RPMI7951 (cell line): ENCODE data around the gene VEZT. TPM values are rescaled to one million over a fixed set of nuclear protein-coding genes. Genes with fewer than 3 reads are reported as not detected.
A peak's percentile ranks its signal among the peaks of the same experiment; 100 is the strongest.
"Not testable (repeated sequence)": the region's sequence is repeated elsewhere in the genome, so short reads cannot be mapped to it uniquely, and the experiment has no call there.

Experiments used
- DNase-seq: peaks from one replicate; pipeline ENCODE4 v3.0.0-alpha.2; 2012; ENCODE audit warnings: low read depth
- total RNA-seq: library from RNA; depleted of rRNA; stranded (reverse); fragments of >200 nt; shearing (Covaris generic); gene quantifications from 2 replicates; pipeline ENCODE4 v1.2.3, GENCODE V29; 2014

The VEZT gene
- total RNA-seq, 1 experiment from 2014 or later, result 39.7 TPM

DNA sequence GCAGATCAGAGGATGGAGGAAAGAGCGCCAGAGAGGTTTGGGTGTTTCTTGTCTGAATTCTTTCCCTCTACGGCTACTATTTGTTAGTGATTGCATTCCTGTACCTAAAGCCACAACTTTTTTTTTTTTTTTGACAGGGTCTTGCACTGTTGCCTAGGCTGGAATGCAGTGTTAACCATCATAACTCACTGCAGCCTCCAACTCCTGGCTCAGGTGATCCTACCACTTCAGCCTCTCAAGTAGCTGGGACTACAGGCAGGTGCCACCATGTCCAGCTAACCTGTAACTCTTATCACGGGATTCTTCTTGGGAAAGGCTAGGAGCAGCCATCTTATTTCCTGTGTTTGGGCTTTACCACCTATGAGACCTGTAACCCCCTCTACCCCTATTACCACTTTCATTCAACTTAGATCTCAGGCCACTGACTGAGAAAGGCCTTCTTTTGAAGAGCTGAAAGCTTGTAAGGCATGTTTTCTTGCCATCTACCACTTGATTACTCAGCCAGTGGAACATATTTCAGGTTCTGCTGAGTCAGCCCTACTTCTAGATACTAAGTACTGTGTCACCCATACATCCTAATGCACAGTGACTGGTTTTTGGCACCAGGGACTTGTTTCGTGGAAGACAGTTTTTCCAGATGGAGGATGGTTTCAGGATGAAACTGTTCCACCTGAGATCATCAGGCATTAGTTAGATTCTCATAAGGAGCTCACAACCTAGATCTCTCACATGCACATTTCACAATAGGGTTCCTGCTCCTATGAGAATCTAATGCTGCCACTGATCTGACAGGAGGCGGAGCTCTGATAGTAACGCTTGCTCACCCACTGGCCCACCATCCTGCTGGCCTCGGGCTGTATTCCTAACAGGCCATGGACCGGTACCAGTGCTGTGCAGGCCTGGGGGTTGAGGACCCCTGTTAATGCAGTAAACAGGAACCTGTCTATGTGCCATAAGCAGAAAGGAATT is 6.9 kb downstream of the VEZT start:
- DNase-seq, result peak; percentile 24

DNA sequence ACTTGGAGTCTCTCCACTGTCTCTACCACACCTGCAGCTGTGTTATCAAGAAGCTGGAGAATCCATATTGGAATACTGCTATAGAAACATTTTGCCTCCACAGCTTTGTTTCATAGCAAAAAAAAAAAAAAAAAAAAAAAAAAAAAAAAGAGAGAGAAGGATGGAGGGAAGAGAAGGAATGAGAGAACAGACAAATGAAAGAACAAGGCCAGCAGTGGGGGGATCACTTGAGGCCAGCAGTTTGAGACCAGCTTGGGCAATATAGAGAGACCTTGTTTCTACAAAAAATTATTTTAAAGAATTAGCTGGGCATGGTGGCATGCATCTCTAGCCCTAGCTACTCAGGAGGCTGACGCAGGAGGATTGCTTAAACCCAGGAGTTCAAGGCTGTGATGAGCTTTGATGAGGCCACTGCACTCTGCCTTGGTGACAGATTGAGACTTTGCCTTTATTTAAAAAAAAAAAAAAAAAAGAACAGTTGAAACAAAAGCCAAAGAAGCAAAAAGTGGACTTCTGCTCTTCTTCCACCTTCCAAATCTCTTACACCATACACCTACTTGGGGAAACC is 8.1 kb downstream of the VEZT start:
- DNase-seq, result no peak

DNA sequence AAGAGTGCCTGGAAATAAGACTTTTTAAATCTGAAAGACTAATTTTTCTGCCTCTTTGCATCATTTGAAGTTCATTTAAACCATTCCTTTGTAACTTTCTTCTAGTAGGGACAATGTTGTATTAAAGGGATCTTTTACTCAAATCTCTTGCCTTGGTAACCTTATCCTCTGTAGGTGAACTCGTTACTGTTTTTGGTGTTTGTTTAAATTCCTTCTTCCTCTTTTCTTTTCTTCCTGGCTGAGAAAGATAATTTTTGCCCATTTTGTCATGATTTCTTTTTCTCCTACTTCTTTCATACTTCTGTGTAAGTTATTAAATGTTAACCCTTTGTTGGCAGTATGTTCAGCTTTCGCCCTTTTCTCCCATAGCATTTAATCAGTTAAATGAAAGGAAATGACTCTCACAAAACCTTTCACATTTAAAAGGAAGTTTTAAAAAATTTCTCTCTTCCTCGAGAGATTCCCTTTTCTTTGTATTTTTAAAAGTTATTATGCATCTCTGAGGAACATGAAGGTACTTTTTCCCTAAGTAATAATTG is 10.3 kb downstream of the VEZT start:
- no peak for DNase-seq

DNA sequence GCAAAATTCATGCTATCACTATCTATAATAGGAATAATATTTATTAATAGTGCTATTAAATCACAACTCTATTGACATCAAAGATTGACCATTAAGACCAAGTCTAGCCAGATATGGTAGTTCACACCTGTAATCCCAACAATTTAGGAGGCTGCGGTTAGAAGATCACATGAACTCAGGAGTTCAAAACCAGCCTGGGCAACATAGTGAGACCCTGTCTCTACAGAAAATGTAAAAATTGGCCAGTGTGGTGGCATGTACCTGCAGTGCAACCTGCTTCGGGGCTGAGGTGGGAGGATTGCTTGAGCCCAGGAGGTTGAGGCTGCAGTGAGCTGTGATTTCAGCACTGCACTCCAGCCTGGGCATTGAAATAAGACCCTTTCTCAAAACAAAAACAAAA is 11.0 kb downstream of the VEZT start:
- no peak for DNase-seq

DNA sequence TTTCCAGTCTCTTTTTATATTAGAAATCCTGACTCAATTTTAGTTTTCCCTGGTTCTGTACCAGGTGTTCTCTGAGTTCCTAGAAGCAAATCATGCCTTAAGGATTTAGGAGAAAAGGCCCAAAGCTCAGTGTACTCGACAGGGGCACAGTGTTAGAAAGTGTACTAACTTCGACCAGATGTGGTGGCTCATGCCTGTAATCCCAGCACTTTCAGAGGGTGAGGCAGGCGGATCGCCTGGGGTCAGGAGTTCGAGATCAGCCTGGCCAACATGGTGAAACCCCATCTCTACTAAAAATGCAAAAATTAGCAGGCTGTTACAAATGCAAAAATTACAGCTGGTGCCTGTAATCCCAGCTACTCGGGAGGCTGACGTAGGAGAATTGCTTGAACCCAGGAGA is 12.0 kb downstream of the VEZT start:
- DNase-seq, result no peak

DNA sequence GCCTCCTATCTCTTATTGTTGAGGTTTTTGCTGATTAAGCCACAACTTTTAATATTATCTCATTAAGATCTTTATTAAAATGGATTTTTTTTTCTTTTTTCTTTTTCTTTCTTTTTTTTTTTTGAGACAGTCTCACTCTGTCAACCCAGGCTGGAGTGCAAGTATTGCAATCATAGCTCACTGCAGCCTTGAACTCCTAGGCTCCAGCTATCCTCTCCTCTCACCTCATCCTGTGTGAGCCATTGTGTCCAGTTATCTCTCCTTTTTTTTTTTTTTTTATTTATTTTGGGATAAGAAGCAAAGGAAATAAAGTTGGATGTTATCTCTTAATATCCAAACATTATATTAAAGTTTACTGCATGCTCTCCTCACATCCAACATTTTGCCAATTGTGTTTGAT is 12.7 kb downstream of the VEZT start:
- no peak for DNase-seq

DNA sequence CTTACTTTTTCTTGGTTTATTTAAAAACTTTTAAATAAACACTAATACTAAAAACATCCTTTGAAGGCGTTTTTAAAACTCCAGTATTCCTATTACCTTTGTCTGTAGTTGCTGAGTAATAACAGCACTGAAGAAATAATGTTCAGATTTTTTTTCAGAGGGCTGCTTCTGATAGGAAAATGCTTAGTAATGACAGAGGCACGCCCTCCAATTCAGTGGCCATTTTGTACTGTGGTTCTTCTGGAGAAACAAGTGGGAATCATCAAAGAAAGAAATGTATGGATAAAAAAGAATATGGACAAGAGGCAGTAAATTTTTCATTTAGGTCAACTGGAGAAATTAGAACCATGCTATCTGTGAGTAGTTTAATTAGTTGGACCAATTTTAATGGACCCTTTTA is 13.6 kb downstream of the VEZT start:
- DNase-seq, result peak; percentile 19

DNA sequence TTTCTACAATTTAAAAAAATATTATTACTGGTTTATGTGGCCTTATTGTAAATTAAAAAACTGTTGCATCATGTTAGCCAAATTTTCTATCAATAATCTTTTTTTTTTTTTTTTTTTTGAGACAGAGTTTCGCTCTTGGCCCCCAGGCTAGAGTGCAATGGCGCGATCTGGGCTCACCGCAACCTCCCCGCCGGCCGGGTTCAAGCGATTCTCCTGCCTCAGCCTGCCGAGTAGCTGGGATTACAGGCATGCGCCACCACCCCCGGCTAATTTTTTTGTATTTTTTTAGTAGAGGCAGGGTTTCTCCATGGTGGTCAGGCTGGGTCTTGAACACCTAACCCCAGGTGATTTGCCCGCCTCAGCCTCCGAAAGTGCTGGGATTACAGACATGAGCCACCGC is 16.6 kb downstream of the VEZT start:
- DNase-seq, result not testable (repeated sequence)

DNA sequence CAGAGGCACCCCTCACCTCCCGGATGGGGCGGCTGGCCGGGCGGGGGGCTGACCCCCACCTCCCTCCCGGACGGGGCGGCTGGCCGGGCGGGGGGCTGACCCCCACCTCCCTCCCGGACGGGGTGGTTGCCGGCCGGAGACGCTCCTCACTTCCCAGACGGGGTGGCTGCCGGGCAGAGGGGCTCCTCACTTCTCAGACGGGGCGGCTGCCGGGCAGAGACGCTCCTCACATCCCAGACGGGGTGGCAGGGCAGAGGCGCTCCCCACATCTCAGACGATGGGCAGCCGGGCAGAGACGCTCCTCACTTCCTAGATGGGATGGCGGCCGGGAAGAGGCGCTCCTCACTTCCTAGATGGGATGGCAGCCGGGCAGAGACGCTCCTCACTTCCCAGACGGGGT is 18.0 kb downstream of the VEZT start:
- not testable (repeated sequence) for DNase-seq

DNA sequence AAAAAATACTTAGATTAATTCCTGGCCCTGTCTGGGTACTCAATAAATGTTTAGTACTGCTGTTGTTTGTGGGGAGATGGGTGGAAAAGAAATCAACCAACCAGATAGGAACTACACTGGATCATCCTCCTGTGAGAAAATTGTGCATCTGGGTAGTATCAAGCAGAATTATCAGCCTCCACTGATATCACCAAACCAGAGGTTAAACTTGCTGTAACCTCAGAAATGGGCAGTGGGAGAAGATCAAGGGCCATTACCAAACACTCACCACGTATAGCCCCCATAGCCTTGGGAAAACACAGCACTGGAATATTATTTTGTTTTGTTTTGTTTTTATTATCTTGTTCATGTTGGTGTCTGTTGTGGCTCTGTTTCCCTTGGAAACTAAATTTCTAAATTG is 19.7 kb downstream of the VEZT start:
- DNase-seq, result no peak

DNA sequence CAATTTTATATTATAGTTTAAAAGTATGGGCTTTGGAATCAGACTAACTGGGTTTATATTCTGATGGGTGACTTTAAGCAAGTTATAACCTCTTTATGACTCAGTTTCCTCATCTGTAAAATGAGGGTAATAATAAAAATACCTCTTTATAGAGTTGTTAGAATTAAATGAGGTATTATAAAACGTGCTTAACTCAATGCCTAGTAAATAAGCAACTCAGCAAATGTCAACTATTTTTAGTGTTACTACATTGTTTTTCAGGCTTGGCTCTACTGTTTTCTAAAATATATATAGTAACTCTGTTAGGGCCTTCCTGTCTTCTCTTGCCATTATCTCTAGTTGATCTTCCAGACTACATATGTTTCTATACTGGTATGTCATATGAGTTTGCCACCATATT is 20.5 kb downstream of the VEZT start:
- DNase-seq, result no peak

DNA sequence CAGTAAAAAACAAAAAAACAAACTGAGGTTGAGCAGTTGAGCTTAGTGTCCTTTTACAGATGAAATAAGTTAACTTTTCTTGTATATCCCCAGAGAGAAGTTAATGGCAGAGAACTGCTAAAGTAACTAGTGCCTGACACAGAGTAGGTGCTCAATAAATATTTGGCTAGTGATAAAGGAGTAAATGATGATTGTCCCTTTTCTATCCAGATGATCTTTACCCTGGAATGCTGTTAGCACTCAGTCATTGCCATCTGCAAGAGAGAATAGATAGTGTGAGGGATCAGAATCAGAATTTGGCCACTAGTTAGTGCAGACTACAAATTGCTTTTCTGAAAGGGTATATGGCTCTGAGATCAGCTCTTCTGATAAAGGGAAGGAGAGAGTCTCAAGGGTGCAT is 21.6 kb downstream of the VEZT start:
- no peak for DNase-seq

DNA sequence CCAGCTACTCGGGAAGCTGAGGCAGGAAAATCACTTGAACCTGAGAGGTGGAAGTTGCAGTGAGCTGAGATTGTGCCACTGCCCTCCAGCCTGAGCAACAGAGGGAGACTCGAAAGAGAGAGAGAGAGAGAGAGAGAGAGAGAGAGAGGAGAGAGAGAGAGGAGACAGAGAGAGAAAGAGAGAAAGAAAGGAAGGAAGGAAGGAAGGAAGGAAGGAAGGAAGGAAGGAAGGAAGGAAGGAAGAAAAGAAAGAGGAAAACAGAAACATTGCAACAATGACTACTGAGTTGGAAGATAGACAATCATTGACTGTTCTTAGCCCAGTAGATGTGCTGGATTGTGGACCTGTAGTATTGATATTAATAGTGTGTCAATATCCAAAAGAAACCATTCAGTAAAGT is 22.2 kb downstream of the VEZT start:
- DNase-seq, result not testable (repeated sequence)

DNA sequence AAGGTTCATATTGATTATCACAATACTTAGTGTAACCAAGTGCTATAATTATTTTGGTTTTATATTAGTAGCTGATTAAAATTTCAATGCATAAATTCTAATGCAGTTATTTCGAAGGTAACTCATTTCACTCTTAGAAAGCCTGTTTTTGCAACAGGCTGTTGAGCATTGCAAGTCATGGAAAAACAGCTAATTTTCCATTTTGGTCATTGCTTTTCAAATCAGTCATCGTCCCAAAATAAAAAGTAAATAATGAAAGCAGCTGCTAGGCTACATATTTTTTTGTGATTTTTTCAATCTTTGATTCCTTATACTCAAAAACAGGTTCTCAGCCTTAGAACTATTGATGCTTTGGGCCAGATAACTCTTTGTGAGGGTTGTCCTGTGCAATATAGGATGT is 22.9 kb downstream of the VEZT start:
- no peak for DNase-seq

DNA sequence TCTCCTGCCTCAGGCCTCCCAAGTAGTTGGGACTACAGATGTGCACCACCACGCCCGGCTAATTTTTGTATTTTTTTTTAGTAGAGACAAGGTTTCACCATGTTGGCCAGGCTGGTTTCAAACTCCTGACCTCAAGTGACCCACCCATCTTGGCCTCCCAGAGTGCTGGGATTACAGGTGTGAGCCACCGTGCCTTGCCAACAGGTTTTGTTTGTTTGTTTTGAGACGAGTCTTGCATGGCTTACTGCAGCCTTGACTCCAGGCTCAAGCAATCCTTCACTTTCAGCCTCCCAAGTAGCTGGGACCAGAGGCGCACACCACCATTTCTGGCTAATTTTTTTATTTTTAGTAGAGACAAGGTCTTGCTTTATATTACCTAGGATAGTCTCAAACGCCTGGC is 23.5 kb downstream of the VEZT start:
- not testable (repeated sequence) for DNase-seq

DNA sequence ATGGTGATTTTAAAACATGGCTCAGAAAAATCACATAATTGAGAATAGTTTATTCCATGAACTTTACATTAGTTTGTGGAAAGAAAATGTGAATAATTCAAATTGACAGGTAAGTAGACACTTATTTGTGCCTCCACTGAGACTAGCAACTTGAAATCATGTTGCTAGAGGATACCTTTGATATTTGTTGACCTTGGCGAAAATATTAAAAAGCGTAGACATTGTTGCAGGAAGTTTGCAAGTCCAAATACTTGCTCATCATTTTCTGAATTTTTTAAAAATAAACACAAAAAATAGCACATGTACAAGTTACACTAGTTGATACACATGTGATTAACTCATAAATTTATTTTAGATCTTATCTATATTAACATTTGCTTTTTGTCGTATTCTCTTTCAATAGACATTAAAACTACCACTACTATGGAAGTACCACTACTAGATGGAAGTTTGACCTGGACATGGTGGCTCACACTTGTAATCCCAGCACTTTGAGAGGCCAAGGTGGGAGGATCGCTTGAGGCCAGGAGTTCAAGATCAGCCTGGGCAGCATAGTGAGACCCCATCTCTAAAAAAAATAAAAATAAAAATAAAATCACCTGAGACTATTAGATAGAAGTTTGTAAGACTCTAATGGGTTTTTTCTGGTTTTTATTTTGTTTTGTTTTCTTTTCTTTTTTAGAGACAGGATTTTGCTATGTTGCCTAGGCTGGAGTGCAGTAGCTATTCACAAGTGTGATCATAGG is 24.3 kb downstream of the VEZT start:
- DNase-seq, result no peak

DNA sequence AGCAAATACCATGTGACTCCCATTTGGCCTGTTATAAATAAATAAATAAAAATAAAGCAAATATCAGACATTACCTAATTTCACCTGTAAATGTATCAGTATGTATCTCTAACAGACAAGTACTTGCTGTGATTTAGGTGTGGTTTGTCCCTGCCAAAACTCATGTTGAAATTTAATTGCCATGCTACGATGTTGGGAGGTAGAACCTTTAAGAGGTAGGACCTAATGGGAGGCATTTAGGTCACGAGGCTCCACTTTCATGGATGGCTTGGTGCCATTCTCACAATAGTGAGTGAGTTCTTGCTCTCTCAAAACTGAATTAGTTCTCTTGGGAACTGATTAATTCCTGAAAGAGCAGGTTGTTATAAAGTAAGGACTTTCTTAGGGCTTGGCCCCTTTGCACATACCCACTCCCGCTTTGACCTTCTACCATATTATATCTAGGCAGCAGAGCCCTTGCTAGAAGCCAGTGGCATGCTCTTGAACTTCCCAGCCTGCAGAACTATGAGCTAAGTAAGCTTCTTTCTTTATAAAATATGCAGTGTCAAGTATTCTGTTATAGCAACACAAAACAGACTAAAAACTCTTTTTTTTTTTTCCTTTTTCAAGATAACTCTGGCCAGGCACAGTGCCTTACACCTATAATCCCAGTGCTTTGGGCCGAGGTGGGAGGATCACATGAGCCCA is 26.0 kb downstream of the VEZT start:
- DNase-seq, result no peak

DNA sequence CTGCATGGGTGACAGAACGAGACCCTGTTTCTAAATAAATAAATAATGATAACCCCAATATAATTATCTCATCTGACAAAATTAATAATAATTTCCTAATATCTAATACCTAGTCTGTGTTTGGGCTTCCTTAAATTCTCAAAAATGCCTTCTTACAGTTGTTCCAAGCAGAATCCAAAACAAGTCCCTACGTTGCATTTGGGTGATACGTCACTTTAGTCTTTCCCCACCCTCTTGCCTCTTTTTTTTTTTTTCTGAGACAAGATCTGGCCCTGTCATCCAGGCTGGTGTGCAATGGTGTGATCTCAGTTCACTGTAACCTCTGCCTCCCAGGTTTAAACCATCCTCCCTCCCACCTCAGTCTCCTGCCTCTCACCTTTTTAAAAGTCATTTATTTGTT is 26.7 kb downstream of the VEZT start:
- DNase-seq, result no peak

DNA sequence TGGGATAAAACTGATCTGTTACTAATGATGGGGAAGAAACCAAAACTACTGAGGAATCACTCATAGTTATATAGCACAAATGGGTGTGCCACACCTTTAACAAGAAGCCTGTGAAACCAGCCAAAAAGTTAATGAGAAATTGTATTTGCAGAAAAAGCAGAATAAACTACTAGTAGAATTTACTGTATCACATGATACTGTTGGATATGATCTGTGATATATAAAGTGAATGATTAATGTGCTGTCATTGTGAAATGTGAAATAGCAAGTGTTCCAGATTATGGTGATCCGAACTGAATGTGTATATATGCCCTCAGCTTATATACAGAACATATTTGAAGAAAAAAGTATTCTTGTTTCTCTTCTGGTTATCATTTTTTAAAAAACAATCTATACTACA is 30.5 kb downstream of the VEZT start:
- no peak for DNase-seq

DNA sequence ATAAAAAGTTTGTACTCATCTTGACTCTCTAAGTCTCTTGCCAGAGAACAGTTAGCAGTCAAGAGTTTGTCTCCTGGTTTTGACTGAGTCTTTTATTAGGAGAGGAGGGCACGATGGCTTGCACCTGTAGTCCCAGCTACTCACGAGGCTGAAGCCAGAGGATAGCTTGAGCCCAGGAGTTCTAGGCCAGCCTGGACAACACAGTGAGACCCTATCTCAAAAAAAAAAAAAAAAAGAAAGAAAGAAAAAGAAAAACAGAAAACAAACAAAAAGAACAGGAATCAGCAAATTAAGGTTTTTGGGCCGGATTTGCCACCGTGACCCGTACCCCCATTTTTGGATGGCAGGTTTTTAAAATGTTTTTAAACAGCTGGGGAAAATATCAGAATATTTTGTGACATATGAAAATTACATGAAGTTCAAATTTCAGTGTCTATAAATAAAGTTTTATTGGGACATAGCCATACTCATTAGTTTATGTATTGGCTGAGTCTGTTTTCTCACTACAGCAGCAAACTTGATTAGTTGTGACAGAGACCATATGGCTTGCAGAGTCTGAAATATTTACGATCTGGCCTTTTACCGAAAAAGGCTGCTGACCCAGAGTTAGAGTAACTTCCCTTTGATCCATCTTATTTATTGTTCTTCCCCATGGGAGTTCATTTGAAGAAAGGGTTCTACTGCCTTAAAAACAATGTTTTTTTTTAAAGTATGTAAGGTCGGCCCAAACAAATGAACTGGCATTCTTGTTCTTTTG is 31.2 kb downstream of the VEZT start:
- DNase-seq, result no peak

DNA sequence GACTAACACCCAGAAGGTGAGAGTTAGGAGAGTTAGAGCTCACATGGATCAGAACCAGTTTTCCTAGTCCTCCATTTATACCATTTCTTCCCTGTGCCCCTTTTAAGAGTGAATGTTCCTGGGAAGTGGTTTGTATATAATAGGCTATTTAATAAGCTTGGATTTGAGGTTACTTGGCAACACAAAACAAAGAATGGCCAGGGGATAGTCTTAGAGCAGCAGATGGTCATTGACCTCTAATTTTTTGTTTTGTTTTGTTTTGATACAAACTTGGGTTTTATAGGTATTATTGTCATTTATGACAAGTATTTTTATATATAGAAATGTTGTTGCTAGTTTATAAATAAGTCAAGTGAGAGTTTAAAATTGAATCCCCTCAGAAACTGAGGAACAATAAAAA is 35.8 kb downstream of the VEZT start:
- no peak for DNase-seq
